Spleen (tissue), 11 donors: ENCODE measurements around the gene DCAF7. TPM values are rescaled to one million over a fixed set of nuclear protein-coding genes. Genes with fewer than 3 reads are reported as not detected.

ENCODE experiments used
- DNase-seq: peaks from one replicate; pipeline ENCODE4 v3.0.0-alpha.2; 2020
- H3K27ac ChIP-seq, 8 donors: fragments of 200-600 bp; sonication (generic) in 7 of 8; 1 replicate in 4 of 8; 2 replicates in 4 of 8; pipeline versions ENCODE4 v1.5.0 to v1.8.0; 2016 to 2021; ENCODE audit warnings: inconsistent platforms in 4 of 8, mild to moderate bottlenecking in 4 of 8, moderate library complexity in 1 of 8
- H3K27me3 ChIP-seq, 7 donors: fragments of 200-600 bp; sonication (generic) in 6 of 7; replicated peaks in 1 of 7; 1 replicate in 4 of 7; 2 replicates in 3 of 7; pipeline versions ENCODE4 v1.5.0 to v1.8.0; 2016 to 2021; ENCODE audit warnings: inconsistent platforms in 3 of 7, mild to moderate bottlenecking in 1 of 7
- H3K36me3 ChIP-seq, 6 donors: fragments of 200-600 bp; sonication (generic) in 5 of 6; 1 replicate in 4 of 6; 2 replicates in 2 of 6; pipeline versions ENCODE4 v1.5.0 to v1.8.0; 2016 to 2021; ENCODE audit warnings: inconsistent platforms in 2 of 6
- H3K4me1 ChIP-seq, 6 donors: fragments of 200-600 bp; sonication (generic) in 5 of 6; 1 replicate in 3 of 6; 2 replicates in 3 of 6; pipeline versions ENCODE4 v1.5.0 to v1.8.0; 2016 to 2021; ENCODE audit warnings: inconsistent platforms in 3 of 6
- H3K4me3 ChIP-seq, 8 donors: fragments of 200-600 bp; sonication (generic) in 7 of 8; 1 replicate in 4 of 8; 2 replicates in 4 of 8; pipeline versions ENCODE4 v1.5.0 to v1.8.0; 2016 to 2021; ENCODE audit warnings: inconsistent platforms in 4 of 8, mild to moderate bottlenecking in 4 of 8, moderate library complexity in 2 of 8
- H3K9me3 ChIP-seq, 8 donors: fragments of 200-600 bp; sonication (generic) in 7 of 8; 1 replicate in 4 of 8; 2 replicates in 4 of 8; pipeline versions ENCODE4 v1.5.0 to v1.8.0; 2016 to 2021; ENCODE audit warnings: inconsistent platforms in 4 of 8
- CTCF ChIP-seq, 11 experiments: fragments of 200-600 bp in 7 of 11; fragments of 450-650 bp in 4 of 11; sonication (generic) in 4 of 11; IDR thresholded peaks in 8 of 11; conservative IDR thresholded peaks in 3 of 11; 1 replicate in 7 of 11; 2 replicates in 4 of 11; pipeline versions ENCODE4 v1.4.0 to v1.8.0; 2016 to 2021; ENCODE audit warnings: antibody characterized with exemption in 11 of 11, inconsistent platforms in 4 of 11, mild to moderate bottlenecking in 1 of 11
- POLR2A ChIP-seq, 3 donors: fragments of 450-650 bp; IDR thresholded peaks; one replicate each; pipeline ENCODE4 v1.5.1; 2017; ENCODE audit warnings: antibody characterized with exemption in 3 of 3, mild to moderate bottlenecking in 1 of 3
- POLR2AphosphoS5 ChIP-seq, 3 donors: sonication (generic); formaldehyde crosslinking; IDR thresholded peaks; one replicate each; pipeline ENCODE4 v1.5.1; 2017; ENCODE audit warnings: antibody characterized with exemption in 3 of 3
- WGBS, 5 donors: extraction: QIAGEN DNeasy Blood & Tissue Kit in 3 of 5; methylation state at CpG; one replicate each; pipeline versions ENCODE4 v1.1.5 to v1.1.7; 2013 to 2018; 5-methylcytosine and 5-hydroxymethylcytosine counted together
- intact Hi-C: fragments of 100-400 bp; cut with DNase I; formaldehyde crosslinking; loops from one replicate; pipeline ENCODE4 v1.15.0; 2023; ENCODE audit warnings: low total_unique reads
- polyA plus RNA-seq, 3 donors: library from polyadenylated mRNA; stranded (reverse); fragments of 200-250 nt; gene quantifications; one replicate each; pipeline ENCODE4 v1.2.1, GENCODE V29; 2013
- total RNA-seq, 7 donors: library from RNA; depleted of rRNA in 3 of 7; stranded (reverse); fragments of >200 nt in 3 of 7; fragmentation: NEBNext Ultra II Directional in 4 of 7; extraction: Animal tissue kit (Norgen Biotek cat#: 25700) in 4 of 7; gene quantifications; one replicate each; pipeline versions ENCODE4 v1.1.0 to v1.2.1, GENCODE V29; 2016 to 2021
- donor health status: healthy with polysubstance abuse.
- donor health status: DM: no; HTN: no; CAD: no; lungs with moderate emphysema.
- donor health status: DM: no; HTN: no; CAD: no.
- donor health status: Bipolar disorder and iron deficiency.
- donor health status: healthy.
- donor health status: DM: no; HTN: no; CAD: no.
- donor health status: DM: yes; HTN: yes; CAD: no.

The DCAF7 gene
- total and polyA plus RNA-seq, 10 donors, result 15.9 to 87.5 (median 54.7) TPM

DNA sequence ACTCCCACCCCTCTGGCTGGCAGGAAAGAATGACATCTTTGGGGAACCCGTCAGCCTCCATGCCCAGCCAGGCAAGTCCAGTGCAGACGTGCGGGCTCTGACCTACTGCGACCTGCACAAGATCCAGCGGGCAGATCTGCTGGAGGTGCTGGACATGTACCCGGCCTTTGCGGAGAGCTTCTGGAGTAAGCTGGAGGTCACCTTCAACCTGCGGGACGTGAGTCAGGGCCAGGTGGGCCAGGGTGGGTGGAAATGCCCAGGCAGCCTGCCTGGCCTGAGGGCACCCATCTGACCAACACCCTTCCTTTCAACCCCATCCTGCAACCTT, 8.1 kb upstream of the DCAF7 start:
- Histone ChIP-seq H3K4me3 (no peak overlapping the region), H3K27ac (no peak overlapping the region), H3K36me3 (no peaks in the 10 kb centered on the region), H3K4me1 (peaks cover 0 to 12% (median 8%) of the 10 kb centered on the region in 6 donors), H3K9me3 (no peaks in the 10 kb centered on the region), H3K27me3 (peaks cover 0 to 30% (median 20%) of the 10 kb centered on the region in 7 donors)
- intact Hi-C loops, result no loop called here
- no peak for DNase-seq
- TF ChIP-seq POLR2A (IDR thresholded peaks at IDR 0.05) (no peak), POLR2AphosphoS5 (IDR thresholded peaks at IDR 0.05) (no peak), CTCF (IDR thresholded peaks at IDR 0.05 in 8 of 11, conservative IDR thresholded peaks at IDR 0.05 in 3 of 11) (no peak)
- 90 to 98% (median 95%) methylated on average over 5 to 9 of the region's 9 CpGs for WGBS, 5 donors

- no peak for DNase-seq
- Histone ChIP-seq H3K36me3 (no peaks in the 10 kb centered on the region), H3K27me3 (peaks cover 0 to 21% (median 14%) of the 10 kb centered on the region in 7 donors), H3K9me3 (no peaks in the 10 kb centered on the region), H3K4me1 (peaks cover 0 to 6% (median 4%) of the 10 kb centered on the region in 6 donors), H3K27ac (no peak overlapping the region), H3K4me3 (no peak overlapping the region)
- intact Hi-C loops, result no loop called here
- TF ChIP-seq POLR2AphosphoS5 (IDR thresholded peaks at IDR 0.05), result no peak
- 54 to 72% (median 68%) methylated on average over 14 to 15 of the region's 15 CpGs for WGBS, 5 donors
These were observed 7.1 kb upstream of the DCAF7 start for GRCh38 chr17:63542942-63543821.

DNA sequence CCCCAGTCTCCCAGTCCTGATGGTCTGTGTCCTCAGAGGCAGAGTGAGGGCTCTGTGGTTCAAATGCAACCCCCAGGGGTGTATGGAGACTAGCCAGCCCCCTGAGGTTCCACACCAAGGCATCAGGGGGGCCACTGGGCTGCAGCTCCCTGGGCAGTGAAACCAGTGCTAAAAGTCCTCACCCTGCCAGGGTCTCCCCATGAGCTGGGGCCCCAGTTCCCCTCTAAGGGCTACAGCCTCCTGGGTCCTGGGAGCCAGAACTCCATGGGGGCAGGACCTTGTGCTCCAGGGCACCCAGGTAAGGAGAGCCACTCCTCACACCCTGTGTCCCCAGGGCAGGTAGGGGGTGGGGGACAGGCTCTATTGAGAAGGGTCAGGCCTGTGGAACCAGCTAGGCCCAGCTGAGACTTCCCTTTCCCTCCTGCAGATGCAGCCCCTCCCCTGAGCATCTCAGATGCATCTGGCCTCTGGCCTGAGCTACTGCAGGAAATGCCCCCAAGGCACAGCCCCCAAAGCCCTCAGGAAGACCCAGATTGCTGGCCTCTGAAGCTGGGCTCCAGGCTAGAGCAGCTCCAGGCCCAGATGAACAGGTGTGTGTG, 6.4 kb upstream of the DCAF7 start:
- TF ChIP-seq CTCF (IDR thresholded peaks at IDR 0.05 in 8 of 11, conservative IDR thresholded peaks at IDR 0.05 in 3 of 11) (no peak), POLR2AphosphoS5 (IDR thresholded peaks at IDR 0.05) (no peak), POLR2A (IDR thresholded peaks at IDR 0.05) (no peak)
- Histone ChIP-seq H3K36me3 (no peaks in the 10 kb centered on the region), H3K27ac (no peak overlapping the region), H3K4me3 (no peak overlapping the region), H3K27me3 (peaks cover 0 to 14% (median 6%) of the 10 kb centered on the region in 7 donors), H3K9me3 (no peaks in the 10 kb centered on the region), H3K4me1 (peaks cover 0 to 6% (median 2%) of the 10 kb centered on the region in 6 donors)
- intact Hi-C loops, result no loop called here
- DNase-seq, result no peak

- intact Hi-C loops, result no loop called here
- no peak for TF ChIP-seq CTCF (IDR thresholded peaks at IDR 0.05 in 8 of 11, conservative IDR thresholded peaks at IDR 0.05 in 3 of 11)
- TF ChIP-seq POLR2A (IDR thresholded peaks at IDR 0.05), result no peak
- H3K4me1 ChIP-seq, result peaks cover 0 to 14% (median 8%) of the 10 kb centered on the region in 6 donors
- no peak overlapping the region for H3K4me3 ChIP-seq
- no peaks in the 10 kb centered on the region for H3K9me3 ChIP-seq
- DNase-seq, result no peak
- H3K27me3 ChIP-seq, result peaks cover 0 to 6% (median 0%) of the 10 kb centered on the region in 7 donors
- no peaks in the 10 kb centered on the region for H3K36me3 ChIP-seq
- 91 to 93% (median 92%) methylated on average over 11 to 13 of the region's 13 CpGs for WGBS, 5 donors
- no peak overlapping the region for H3K27ac ChIP-seq
These were observed 5.6 kb upstream of the DCAF7 start for GRCh38 chr17:63544467-63545301.
